PC-3 (cell line): Measurements from ENCODE around the gene U2AF1L4.

Experiments used
- EZH2 ChIP-seq: fragments of 300-600 bp; sonication (generic); IDR thresholded peaks from one replicate; pipeline ENCODE4 v1.6.1; 2017; ENCODE audit warnings: antibody characterized with exemption, mild to moderate bottlenecking, low read length; ENCODE audit not compliant: unreplicated experiment
- EZH2phosphoT487 ChIP-seq: fragments of 300-600 bp; sonication (generic); IDR thresholded peaks from 2 replicates; pipeline ENCODE4 v1.6.1; 2018; ENCODE audit warnings: mild to moderate bottlenecking, antibody characterized with exemption, low read length, borderline replicate concordance
- TF ChIP-seq, protein P1 (sequence below): fragments of 300-600 bp; sonication (generic); conservative IDR thresholded peaks from 2 replicates; pipeline ENCODE4 v1.5.1; 2017; ENCODE audit warnings: antibody characterized with exemption, low read depth, mild to moderate bottlenecking, low read length

GRCh38 chr19:35723671-35724070 is 21.5 kb downstream of the U2AF1L4 start:
- TF ChIP-seq, protein P1, sequence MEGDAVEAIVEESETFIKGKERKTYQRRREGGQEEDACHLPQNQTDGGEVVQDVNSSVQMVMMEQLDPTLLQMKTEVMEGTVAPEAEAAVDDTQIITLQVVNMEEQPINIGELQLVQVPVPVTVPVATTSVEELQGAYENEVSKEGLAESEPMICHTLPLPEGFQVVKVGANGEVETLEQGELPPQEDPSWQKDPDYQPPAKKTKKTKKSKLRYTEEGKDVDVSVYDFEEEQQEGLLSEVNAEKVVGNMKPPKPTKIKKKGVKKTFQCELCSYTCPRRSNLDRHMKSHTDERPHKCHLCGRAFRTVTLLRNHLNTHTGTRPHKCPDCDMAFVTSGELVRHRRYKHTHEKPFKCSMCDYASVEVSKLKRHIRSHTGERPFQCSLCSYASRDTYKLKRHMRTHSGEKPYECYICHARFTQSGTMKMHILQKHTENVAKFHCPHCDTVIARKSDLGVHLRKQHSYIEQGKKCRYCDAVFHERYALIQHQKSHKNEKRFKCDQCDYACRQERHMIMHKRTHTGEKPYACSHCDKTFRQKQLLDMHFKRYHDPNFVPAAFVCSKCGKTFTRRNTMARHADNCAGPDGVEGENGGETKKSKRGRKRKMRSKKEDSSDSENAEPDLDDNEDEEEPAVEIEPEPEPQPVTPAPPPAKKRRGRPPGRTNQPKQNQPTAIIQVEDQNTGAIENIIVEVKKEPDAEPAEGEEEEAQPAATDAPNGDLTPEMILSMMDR = no peak
- TF ChIP-seq EZH2 (no peak), EZH2phosphoT487 (no peak)
